Gastroesophageal sphincter (tissue), 4 donors: Measurements from ENCODE around the gene GPR62. TPM values are rescaled to one million over a fixed set of nuclear protein-coding genes. Genes with fewer than 3 reads are reported as not detected.

Experiments used
- ATAC-seq: fragments of 150-250 bp; one replicate; pipeline ENCODE4 v1.9.1; 2016; ENCODE audit warnings: mild to moderate bottlenecking, moderate library complexity
- H3K27ac ChIP-seq, 4 donors: fragments of 200-600 bp; sonication (generic) in 3 of 4; 1 replicate in 3 of 4; 2 replicates in 1 of 4; pipeline ENCODE4 v1.5.1; 2016 to 2019
- H3K27me3 ChIP-seq: fragments of 200-600 bp; sonication (generic); one replicate; pipeline ENCODE4 v1.5.1; 2019
- H3K36me3 ChIP-seq, 2 donors: fragments of 200-600 bp; sonication (generic); one replicate each; pipeline ENCODE4 v1.5.1; 2019; ENCODE audit warnings: control low read depth in 1 of 2
- H3K4me1 ChIP-seq, 3 donors: fragments of 200-600 bp; sonication (generic); 1 replicate in 2 of 3; 2 replicates in 1 of 3; pipeline ENCODE4 v1.5.1; 2016 to 2019; ENCODE audit warnings: control low read depth in 2 of 3
- H3K4me3 ChIP-seq, 2 donors: fragments of 200-600 bp; sonication (generic); one replicate each; pipeline ENCODE4 v1.5.1; 2019; ENCODE audit warnings: mild to moderate bottlenecking in 1 of 2, moderate library complexity in 1 of 2
- H3K9me3 ChIP-seq, 3 donors: fragments of 200-600 bp; sonication (generic); one replicate each; pipeline ENCODE4 v1.5.1; 2017 to 2019; ENCODE audit warnings: control low read depth in 2 of 3
- CTCF ChIP-seq, 4 experiments: fragments of 200-600 bp in 2 of 4; fragments of 450-650 bp in 2 of 4; sonication (generic) in 1 of 4; IDR thresholded peaks; one replicate each; pipeline ENCODE4 v1.5.1; 2017 to 2019; ENCODE audit warnings: antibody characterized with exemption in 4 of 4, mild to moderate bottlenecking in 2 of 4, moderate library complexity in 2 of 4
- EP300 ChIP-seq: sonication (generic); formaldehyde crosslinking; IDR thresholded peaks from one replicate; pipeline ENCODE4 v1.6.1; 2017; ENCODE audit warnings: antibody characterized with exemption, mild to moderate bottlenecking
- POLR2A ChIP-seq, 2 donors: fragments of 450-650 bp; IDR thresholded peaks; one replicate each; pipeline ENCODE4 v1.6.1; 2017; ENCODE audit warnings: antibody characterized with exemption in 2 of 2, mild to moderate bottlenecking in 2 of 2, moderate library complexity in 1 of 2
- POLR2AphosphoS5 ChIP-seq: sonication (generic); formaldehyde crosslinking; IDR thresholded peaks from one replicate; pipeline ENCODE4 v1.6.1; 2017; ENCODE audit warnings: antibody characterized with exemption
- WGBS, 2 donors: methylation state at CpG; one replicate each; pipeline ENCODE4 v1.1.5; 2018; ENCODE audit warnings: low coverage in 1 of 2; 5-methylcytosine and 5-hydroxymethylcytosine counted together
- total RNA-seq, 4 donors: library from RNA; depleted of rRNA; stranded (reverse); fragments of >200 nt; gene quantifications; one replicate each; pipeline ENCODE4 v1.1.0, GENCODE V29; 2016

Gene GPR62
- total RNA-seq, 4 donors from 2014 or later: 0.31 TPM; not detected in 3

- Histone ChIP-seq H3K9me3 (no peaks in the 10 kb centered on the region), H3K4me3 (no peak overlapping the region), H3K4me1 (peaks cover 0 to 66% (median 35%) of the 10 kb centered on the region in 3 donors), H3K27ac (no peak overlapping the region), H3K36me3 (peaks cover 0 to 11% of the 10 kb centered on the region in 2 donors), H3K27me3 (no peaks in the 10 kb centered on the region)
- TF ChIP-seq POLR2A (IDR thresholded peaks at IDR 0.05) (no peak), EP300 (no peak)
- no peak for ATAC-seq
- 72 to 100% methylated on average over 1 to 2 of the region's 6 CpGs for WGBS, 2 donors
Observed at GRCh38 chr3:51970606-51971300, 15.6 kb downstream of the GPR62 start.

GRCh38 chr3:51971350-51971749 is 16.2 kb downstream of the GPR62 start:
- no peak for ATAC-seq
- Histone ChIP-seq H3K27me3 (no peaks in the 10 kb centered on the region), H3K27ac (no peak overlapping the region), H3K9me3 (no peaks in the 10 kb centered on the region), H3K4me1 (peaks cover 0 to 66% (median 30%) of the 10 kb centered on the region in 3 donors), H3K36me3 (peaks cover 0 to 11% of the 10 kb centered on the region in 2 donors), H3K4me3 (no peak overlapping the region)
- WGBS, 2 donors: no CpG with 5 or more reads among the region's 11 CpGs
- no peak for TF ChIP-seq POLR2AphosphoS5
- no peak for TF ChIP-seq EP300
- no peak for TF ChIP-seq POLR2A (IDR thresholded peaks at IDR 0.05)
- no peak for TF ChIP-seq CTCF (IDR thresholded peaks at IDR 0.05)

GRCh38 chr3:51974277-51974962 is 19.2 kb downstream of the GPR62 start:
- H3K27me3 ChIP-seq: no peaks in the 10 kb centered on the region
- 10% methylated on average over 2 of the region's 30 CpGs; no CpG with 5 or more reads in 1 of the 2 donors for WGBS, 2 donors
- ATAC-seq: peak; percentile 14

GRCh38 chr3:51974963-51975851 is 20.0 kb downstream of the GPR62 start, which contains the start of gene ABHD14A:
Gene ABHD14A, plus strand, starts transcription at chr3:51975064. Its CDS starts 72 bp downstream, at chr3:51975136.
- WGBS, 2 donors: 0% methylated on average over 2 to 4 of the region's 63 CpGs
- Histone ChIP-seq H3K27ac (peak within 1 kb of the TSS; percentile 26 to 96 (median 93)), H3K9me3 (no peaks in the 10 kb centered on the region), H3K4me1 (peaks cover 0 to 41% (median 15%) of the 10 kb centered on the region in 3 donors), H3K36me3 (peaks cover 0 to 14% of the 10 kb centered on the region in 2 donors), H3K27me3 (no peaks in the 10 kb centered on the region), H3K4me3 (peak within 1 kb of the TSS; percentile 68)
- peak; percentile 71 for ATAC-seq
- TF ChIP-seq EP300 (no peak), CTCF (IDR thresholded peaks at IDR 0.05) (peak in 1 of 4 experiments; percentile 27), POLR2A (IDR thresholded peaks at IDR 0.05) (peak; percentile 68 to 74), POLR2AphosphoS5 (peak; percentile 12)

More at GRCh38 chr3:51974277-51974962, 19.2 kb downstream of the GPR62 start:
- no peak for TF ChIP-seq EP300
- TF ChIP-seq POLR2A (IDR thresholded peaks at IDR 0.05): no peak
- peak in 1 of 4 experiments; percentile 36 for TF ChIP-seq CTCF (IDR thresholded peaks at IDR 0.05)
- H3K9me3 ChIP-seq: no peaks in the 10 kb centered on the region
- peak overlapping the region; percentile 26 to 96 (median 93) for H3K27ac ChIP-seq
- H3K36me3 ChIP-seq: peaks cover 0 to 11% of the 10 kb centered on the region in 2 donors
- H3K4me3 ChIP-seq: peak overlapping the region; percentile 68
- peaks cover 0 to 43% (median 15%) of the 10 kb centered on the region in 3 donors for H3K4me1 ChIP-seq
